Measurements from ENCODE around the gene LRMDA. TPM values are rescaled to one million over a fixed set of nuclear protein-coding genes. Genes with fewer than 3 reads are reported as not detected.

Gene LRMDA
- polyA plus RNA-seq, 3 donors, result 39.8 to 59.6 (median 56.4) TPM

- TF ChIP-seq, protein P1, sequence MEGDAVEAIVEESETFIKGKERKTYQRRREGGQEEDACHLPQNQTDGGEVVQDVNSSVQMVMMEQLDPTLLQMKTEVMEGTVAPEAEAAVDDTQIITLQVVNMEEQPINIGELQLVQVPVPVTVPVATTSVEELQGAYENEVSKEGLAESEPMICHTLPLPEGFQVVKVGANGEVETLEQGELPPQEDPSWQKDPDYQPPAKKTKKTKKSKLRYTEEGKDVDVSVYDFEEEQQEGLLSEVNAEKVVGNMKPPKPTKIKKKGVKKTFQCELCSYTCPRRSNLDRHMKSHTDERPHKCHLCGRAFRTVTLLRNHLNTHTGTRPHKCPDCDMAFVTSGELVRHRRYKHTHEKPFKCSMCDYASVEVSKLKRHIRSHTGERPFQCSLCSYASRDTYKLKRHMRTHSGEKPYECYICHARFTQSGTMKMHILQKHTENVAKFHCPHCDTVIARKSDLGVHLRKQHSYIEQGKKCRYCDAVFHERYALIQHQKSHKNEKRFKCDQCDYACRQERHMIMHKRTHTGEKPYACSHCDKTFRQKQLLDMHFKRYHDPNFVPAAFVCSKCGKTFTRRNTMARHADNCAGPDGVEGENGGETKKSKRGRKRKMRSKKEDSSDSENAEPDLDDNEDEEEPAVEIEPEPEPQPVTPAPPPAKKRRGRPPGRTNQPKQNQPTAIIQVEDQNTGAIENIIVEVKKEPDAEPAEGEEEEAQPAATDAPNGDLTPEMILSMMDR (IDR thresholded peaks at IDR 0.05), result no peak
- Mint-ChIP-seq H3K9me3 (peaks cover 0 to 6% (median under 1%) of the 10 kb centered on the region in 7 donors), H3K27ac (no peak overlapping the region), H3K36me3 (peaks cover 2 to 5% of the 10 kb centered on the region in 2 donors), H3K27me3 (ENCODE audit: low read depth in 3 of 3) (peaks cover 0 to 2% (median 2%) of the 10 kb centered on the region in 3 donors), H3K4me3 (no peak overlapping the region), H3K4me1 (no peaks in the 10 kb centered on the region)
- 66% methylated on average over 2 of the region's 4 CpGs for WGBS (ENCODE audit: insufficient coverage)
- Histone ChIP-seq H4K20me1 (ENCODE audit: insufficient read depth, low read length) (no peaks in the 10 kb centered on the region), H3K9me3 (replicated peaks in 1 of 2; ENCODE audit: control insufficient read depth in 1 of 2, insufficient read depth in 1 of 2, low read length in 2 of 2) (no peaks in the 10 kb centered on the region), H3K36me3 (replicated peaks in 1 of 2; ENCODE audit: control insufficient read depth in 1 of 2, insufficient read depth in 2 of 2, low read length in 2 of 2) (peaks cover 0 to 6% of the 10 kb centered on the region in 2 donors), H3K4me2 (replicated peaks; ENCODE audit: extremely low read depth, low read length, poor library complexity, severe bottlenecking) (no peak overlapping the region), H3K4me3 (replicated peaks in 1 of 3; ENCODE audit: low read depth in 2 of 3, low read length in 3 of 3) (no peak overlapping the region), H3K9ac (ENCODE audit: insufficient read depth, low read length, poor library complexity, severe bottlenecking) (no peak overlapping the region), H2AFZ (ENCODE audit: insufficient read depth, low read depth, low read length, poor library complexity, severe bottlenecking) (no peak overlapping the region), H3K27me3 (ENCODE audit: control insufficient read depth in 2 of 2, insufficient read depth in 2 of 2, low read length in 2 of 2) (no peaks in the 10 kb centered on the region), H3K79me2 (ENCODE audit: insufficient read depth, low read length) (no peaks in the 10 kb centered on the region), H3K27ac (ENCODE audit: low read depth in 1 of 2, low read length in 2 of 2) (no peak overlapping the region), H3K4me1 (ENCODE audit: control insufficient read depth in 1 of 2, insufficient read depth in 2 of 2, low read length in 2 of 2) (no peaks in the 10 kb centered on the region)
- intact Hi-C loops (cut with micrococcal nuclease), result no loop called here
- DNase-seq, result no peak
Observed at GRCh38 chr10:75788394-75789205, 357.2 kb downstream of the LRMDA start.

- Mint-ChIP-seq H3K27me3 (ENCODE audit: low read depth in 3 of 3) (peaks cover 0 to 2% (median 0%) of the 10 kb centered on the region in 3 donors), H3K4me3 (no peak overlapping the region), H3K9me3 (peaks cover 5 to 18% (median 10%) of the 10 kb centered on the region in 7 donors), H3K27ac (no peak overlapping the region), H3K36me3 (peaks cover 0 to 4% of the 10 kb centered on the region in 2 donors), H3K4me1 (no peaks in the 10 kb centered on the region)
- intact Hi-C loops (cut with micrococcal nuclease), result no loop called here
- no peaks in the 10 kb centered on the region for H4K20me1 ChIP-seq (ENCODE audit: insufficient read depth, low read length)
- H3K27ac ChIP-seq (ENCODE audit: low read depth in 1 of 2, low read length in 2 of 2), result no peak overlapping the region
- H3K36me3 ChIP-seq (replicated peaks in 1 of 2; ENCODE audit: control insufficient read depth in 1 of 2, insufficient read depth in 2 of 2, low read length in 2 of 2), result no peaks in the 10 kb centered on the region
- H3K9ac ChIP-seq (ENCODE audit: insufficient read depth, low read length, poor library complexity, severe bottlenecking), result no peak overlapping the region
- H3K4me2 ChIP-seq (replicated peaks; ENCODE audit: extremely low read depth, low read length, poor library complexity, severe bottlenecking), result no peak overlapping the region
- no peak for DNase-seq
- H3K4me1 ChIP-seq (ENCODE audit: control insufficient read depth in 1 of 2, insufficient read depth in 2 of 2, low read length in 2 of 2), result no peaks in the 10 kb centered on the region
- WGBS (ENCODE audit: insufficient coverage), result no CpG with 5 or more reads among the region's 1 CpG
- no peak overlapping the region for H3K4me3 ChIP-seq (replicated peaks in 1 of 3; ENCODE audit: low read depth in 2 of 3, low read length in 3 of 3)
- no peaks in the 10 kb centered on the region for H3K79me2 ChIP-seq (ENCODE audit: insufficient read depth, low read length)
- no peaks in the 10 kb centered on the region for H3K27me3 ChIP-seq (ENCODE audit: control insufficient read depth in 2 of 2, insufficient read depth in 2 of 2, low read length in 2 of 2)
- TF ChIP-seq, protein P1 (IDR thresholded peaks at IDR 0.05), result no peak
- H3K9me3 ChIP-seq (replicated peaks in 1 of 2; ENCODE audit: control insufficient read depth in 1 of 2, insufficient read depth in 1 of 2, low read length in 2 of 2), result peaks cover 6% of the 10 kb centered on the region in 2 donors
- H2AFZ ChIP-seq (ENCODE audit: insufficient read depth, low read depth, low read length, poor library complexity, severe bottlenecking), result no peak overlapping the region
Observed at GRCh38 chr10:75793848-75794247, 362.4 kb downstream of the LRMDA start.

Measured in CD14-positive monocyte (primary cell).